Measurements from ENCODE around the gene AREG. TPM values are rescaled to one million over a fixed set of nuclear protein-coding genes. Genes with fewer than 3 reads are reported as not detected.

Gene AREG
- total and polyA plus RNA-seq, 12 donors: 0.77 to 22.9 (median 4.3) TPM; not detected in 2

- Histone ChIP-seq H3K27me3 (no peaks in the 10 kb centered on the region), H3K4me3 (no peak overlapping the region), H3K4me1 (no peaks in the 10 kb centered on the region), H3K27ac (no peak overlapping the region), H3K9me3 (no peaks in the 10 kb centered on the region), H3K36me3 (no peaks in the 10 kb centered on the region)
- intact Hi-C loops (cut with DNase I): no loop called here
- no peak for ATAC-seq
- WGBS, 2 donors: 95 to 96% methylated on average over 2 of the region's 2 CpGs
- no peak for DNase-seq
- TF ChIP-seq CTCF (IDR thresholded peaks at IDR 0.05): no peak
Observed at GRCh38 chr4:74486905-74487304, 42.0 kb downstream of the AREG start.

DNA sequence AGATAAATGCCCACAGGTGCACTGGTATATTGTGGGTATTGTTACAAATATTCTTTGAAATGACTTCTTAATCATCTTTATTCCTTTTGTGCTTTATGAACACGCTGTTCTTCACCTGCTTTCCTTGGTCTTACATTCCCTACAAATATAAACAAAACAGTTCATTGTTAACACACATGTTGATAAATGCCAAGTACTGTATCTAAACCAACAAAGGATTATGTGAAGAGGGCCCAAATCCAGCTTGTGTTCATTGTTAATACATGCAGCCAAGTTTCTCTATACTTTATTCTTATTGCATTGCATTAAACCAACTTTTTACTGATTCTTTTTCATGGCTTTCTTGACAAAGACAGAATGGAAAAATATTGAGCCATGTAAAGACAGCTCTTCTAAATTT is 42.8 kb downstream of the AREG start:
- H3K36me3 ChIP-seq: no peaks in the 10 kb centered on the region
- 85 to 100% methylated on average over 1 of the region's 1 CpG for WGBS, 2 donors
- H3K27me3 ChIP-seq: no peaks in the 10 kb centered on the region
- no peak overlapping the region for H3K27ac ChIP-seq
- no peak overlapping the region for H3K4me3 ChIP-seq
- no peaks in the 10 kb centered on the region for H3K4me1 ChIP-seq
- ATAC-seq: no peak
- no peaks in the 10 kb centered on the region for H3K9me3 ChIP-seq
- no peak for TF ChIP-seq CTCF (IDR thresholded peaks at IDR 0.05)
- intact Hi-C loops (cut with DNase I): no loop called here
- no peak for DNase-seq

GRCh38 chr4:74490736-74491135 is 45.8 kb downstream of the AREG start:
- H3K4me1 ChIP-seq: no peaks in the 10 kb centered on the region
- DNase-seq (no peak), ATAC-seq (no peak)
- no peak overlapping the region for H3K4me3 ChIP-seq
- intact Hi-C loops (cut with DNase I): no loop called here
- no peaks in the 10 kb centered on the region for H3K9me3 ChIP-seq
- WGBS, 2 donors: 94 to 96% methylated on average over 1 of the region's 1 CpG
- H3K36me3 ChIP-seq: no peaks in the 10 kb centered on the region
- TF ChIP-seq CTCF (IDR thresholded peaks at IDR 0.05): no peak
- H3K27ac ChIP-seq: no peak overlapping the region
- H3K27me3 ChIP-seq: no peaks in the 10 kb centered on the region

GRCh38 chr4:74499986-74500781 is 55.2 kb downstream of the AREG start:
- intact Hi-C loops (cut with DNase I): no loop called here
- Histone ChIP-seq H3K9me3 (peaks cover 0 to 15% (median 0%) of the 10 kb centered on the region in 11 donors), H3K27me3 (no peaks in the 10 kb centered on the region), H3K36me3 (no peaks in the 10 kb centered on the region), H3K27ac (no peak overlapping the region), H3K4me1 (peaks cover 0 to 6% (median 0%) of the 10 kb centered on the region in 9 donors), H3K4me3 (no peak overlapping the region)
- 92 to 93% methylated on average over 4 of the region's 4 CpGs for WGBS, 2 donors
- no peak for ATAC-seq
- DNase-seq: no peak
- no peak for TF ChIP-seq CTCF (IDR thresholded peaks at IDR 0.05)

Data from heart right ventricle (tissue), 16 donors.